HepG2 (cell line): ENCODE data around the gene HCK. TPM values are rescaled to one million over a fixed set of nuclear protein-coding genes. Genes with fewer than 3 reads are reported as not detected.

Source experiments
- CEBPG ChIP-seq: IDR thresholded peaks from 2 replicates; pipeline ENCODE4 v1.6.1; 2016
- E2F5 ChIP-seq: sonication (generic); formaldehyde crosslinking; conservative IDR thresholded peaks from 2 replicates; pipeline ENCODE4 v1.4.0; 2020; ENCODE audit warnings: missing genetic modification reagents
- HDAC1 ChIP-seq: sonication (generic); formaldehyde crosslinking; IDR thresholded peaks from 2 replicates; pipeline ENCODE4 v1.5.1; 2020; ENCODE audit warnings: mild to moderate bottlenecking, missing genetic modification reagents
- HOXA3 ChIP-seq: sonication (generic); formaldehyde crosslinking; IDR thresholded peaks from 2 replicates; pipeline ENCODE4 v1.5.0; 2020; ENCODE audit warnings: missing genetic modification reagents
- IKZF1 ChIP-seq: fragments of 450-650 bp; IDR thresholded peaks from 2 replicates; pipeline ENCODE4 v1.7.1; 2016
- IRF9 ChIP-seq: sonication (generic); formaldehyde crosslinking; IDR thresholded peaks from 2 replicates; pipeline ENCODE4 v1.8.0; 2022; ENCODE audit warnings: missing genetic modification reagents, mild to moderate bottlenecking, borderline replicate concordance
- NFYB ChIP-seq: sonication (generic); formaldehyde crosslinking; IDR thresholded peaks from 2 replicates; pipeline ENCODE4 v1.4.0; 2020; ENCODE audit warnings: missing genetic modification reagents
- PATZ1 ChIP-seq: sonication (generic); formaldehyde crosslinking; IDR thresholded peaks from 2 replicates; pipeline ENCODE4 v1.4.0; 2020; ENCODE audit warnings: missing genetic modification reagents
- RBFOX2 ChIP-seq: fragments of 200-400 bp; formaldehyde crosslinking; IDR thresholded peaks from 2 replicates; pipeline ENCODE4 v1.6.1; 2017; ENCODE audit warnings: low read depth, mild to moderate bottlenecking, low read length
- ZFY ChIP-seq: sonication (generic); formaldehyde crosslinking; IDR thresholded peaks from 2 replicates; pipeline ENCODE4 v1.4.0; 2020; ENCODE audit warnings: missing genetic modification reagents
- ZNF225 ChIP-seq: sonication (generic); formaldehyde crosslinking; IDR thresholded peaks from 2 replicates; pipeline ENCODE4 v1.4.0; 2020; ENCODE audit warnings: mild to moderate bottlenecking, missing genetic modification reagents
- ZNF343 ChIP-seq: sonication (generic); formaldehyde crosslinking; IDR thresholded peaks from 2 replicates; pipeline ENCODE4 v1.4.0; 2020; ENCODE audit warnings: mild to moderate bottlenecking, missing genetic modification reagents
- ZNF382 ChIP-seq: sonication (generic); formaldehyde crosslinking; IDR thresholded peaks from 2 replicates; pipeline ENCODE4 v1.5.0; 2020; ENCODE audit warnings: missing genetic modification reagents, mild to moderate bottlenecking, borderline replicate concordance
- ZNF503 ChIP-seq: sonication (generic); formaldehyde crosslinking; IDR thresholded peaks from 2 replicates; pipeline ENCODE4 v1.4.0; 2020; ENCODE audit warnings: missing genetic modification reagents
- ZNF747 ChIP-seq: sonication (generic); formaldehyde crosslinking; IDR thresholded peaks from 2 replicates; pipeline ENCODE4 v1.8.1; 2023; ENCODE audit warnings: missing genetic modification reagents, mild to moderate bottlenecking, borderline replicate concordance
- ZNF839 ChIP-seq: sonication (generic); formaldehyde crosslinking; IDR thresholded peaks from 2 replicates; pipeline ENCODE4 v1.4.0; 2020; ENCODE audit warnings: missing genetic modification reagents, mild to moderate bottlenecking, borderline replicate concordance
- ZSCAN20 ChIP-seq: sonication (generic); formaldehyde crosslinking; IDR thresholded peaks from 2 replicates; pipeline ENCODE4 v1.4.0; 2020; ENCODE audit warnings: missing genetic modification reagents, mild to moderate bottlenecking, borderline replicate concordance
- ZSCAN5A ChIP-seq: sonication (generic); formaldehyde crosslinking; IDR thresholded peaks from 2 replicates; pipeline ENCODE4 v1.8.0; 2022; ENCODE audit warnings: mild to moderate bottlenecking, missing genetic modification reagents, borderline replicate concordance
- polyA plus RNA-seq, 8 experiments: library from polyadenylated mRNA; depleted of rRNA in 3 of 8; stranded (reverse) in 7 of 8; unstranded in 1 of 8; fragments of >200 nt; fragmentation: Illumina TruSeq in 4 of 8; extraction: Trizol in 4 of 8; gene quantifications; 2 replicates each; pipeline versions ENCODE4 v1.2.1 to v1.2.3, GENCODE V29; 2011 to 2016; ENCODE audit warnings: low read depth in 4 of 8, missing spikeins in 1 of 8, mixed read lengths in 1 of 8; ENCODE audit not compliant: insufficient read depth in 1 of 8
- total RNA-seq, 5 experiments: library from RNA; depleted of rRNA; stranded (reverse); fragments of >200 nt; fragmentation: Illumina TruSeq; extraction: Trizol; gene quantifications; 2 replicates each; pipeline ENCODE4 v1.2.3, GENCODE V29; 2016; ENCODE audit warnings: low read depth in 1 of 5

The HCK gene
- total and polyA plus RNA-seq, 2 of the 13 experiments (the other 11 are each of a cell fraction or from before 2014, with no cell fraction given) = 0.04 TPM; not detected in 1

- TF ChIP-seq ZNF503 (CRISPR knock-in tag) (no peak), NFYB (CRISPR knock-in tag) (no peak), ZSCAN5A (no peak), ZNF225 (CRISPR knock-in tag) (no peak), IRF9 (peak; percentile 31; the same call in 1 of the 2 replicates), CEBPG (no peak), ZNF839 (no peak), ZNF747 (CRISPR knock-in tag) (no peak), ZNF343 (CRISPR knock-in tag) (0 out of 2 replicates have a peak, but pooled peaks have one; percentile 28), ZFY (CRISPR knock-in tag) (peak; percentile 41), ZSCAN20 (CRISPR knock-in tag) (peak; percentile 53; the same call in 1 of the 2 replicates), ZNF382 (CRISPR knock-in tag) (no peak), E2F5 (CRISPR knock-in tag) (0 out of 2 replicates have a peak, but pooled peaks have one; percentile 60), IKZF1 (no peak), HOXA3 (CRISPR knock-in tag) (peak; percentile 42; the same call in 1 of the 2 replicates), RBFOX2 (peak; percentile 40; the same call in 1 of the 2 replicates), HDAC1 (CRISPR knock-in tag) (no peak), PATZ1 (peak; percentile 16; the same call in 1 of the 2 replicates)
Observed at GRCh38 chr20:32018269-32019155, 33.5 kb upstream of the HCK start (continued).
